Ishikawa (cell line): ENCODE results near the gene UAP1L1.

Source experiments
- CREB1 ChIP-seq: IDR thresholded peaks from 2 replicates; pipeline ENCODE4 v1.6.1; 2012; ENCODE audit warnings: low read depth
- EGR1 ChIP-seq: IDR thresholded peaks from 2 replicates; pipeline ENCODE4 v1.6.1; 2012
- EP300 ChIP-seq: IDR thresholded peaks from 2 replicates; pipeline ENCODE4 v1.6.1; 2012; ENCODE audit warnings: borderline replicate concordance
- NFIC ChIP-seq: IDR thresholded peaks from 2 replicates; pipeline ENCODE4 v1.6.1; 2012
- REST ChIP-seq: IDR thresholded peaks from 2 replicates; pipeline ENCODE4 v1.6.1; 2012; ENCODE audit warnings: low read depth, mild to moderate bottlenecking
- TAF1 ChIP-seq: IDR thresholded peaks from 2 replicates; pipeline ENCODE4 v1.6.1; 2012; ENCODE audit warnings: low read depth, mild to moderate bottlenecking
- TCF12 ChIP-seq: IDR thresholded peaks from 2 replicates; pipeline ENCODE4 v1.6.1; 2012; ENCODE audit warnings: low read depth
- YY1 ChIP-seq: IDR thresholded peaks from 2 replicates; pipeline ENCODE4 v1.6.1; 2012; ENCODE audit warnings: low read depth
- ZBTB7A ChIP-seq: IDR thresholded peaks from 2 replicates; pipeline ENCODE4 v1.6.1; 2012; ENCODE audit warnings: low read depth
- TF ChIP-seq, protein P1 (sequence below): IDR thresholded peaks from 2 replicates; pipeline ENCODE4 v1.6.1; 2012
- TF ChIP-seq, protein P2 (sequence below): IDR thresholded peaks from 2 replicates; pipeline ENCODE4 v1.6.1; 2012

DNA sequence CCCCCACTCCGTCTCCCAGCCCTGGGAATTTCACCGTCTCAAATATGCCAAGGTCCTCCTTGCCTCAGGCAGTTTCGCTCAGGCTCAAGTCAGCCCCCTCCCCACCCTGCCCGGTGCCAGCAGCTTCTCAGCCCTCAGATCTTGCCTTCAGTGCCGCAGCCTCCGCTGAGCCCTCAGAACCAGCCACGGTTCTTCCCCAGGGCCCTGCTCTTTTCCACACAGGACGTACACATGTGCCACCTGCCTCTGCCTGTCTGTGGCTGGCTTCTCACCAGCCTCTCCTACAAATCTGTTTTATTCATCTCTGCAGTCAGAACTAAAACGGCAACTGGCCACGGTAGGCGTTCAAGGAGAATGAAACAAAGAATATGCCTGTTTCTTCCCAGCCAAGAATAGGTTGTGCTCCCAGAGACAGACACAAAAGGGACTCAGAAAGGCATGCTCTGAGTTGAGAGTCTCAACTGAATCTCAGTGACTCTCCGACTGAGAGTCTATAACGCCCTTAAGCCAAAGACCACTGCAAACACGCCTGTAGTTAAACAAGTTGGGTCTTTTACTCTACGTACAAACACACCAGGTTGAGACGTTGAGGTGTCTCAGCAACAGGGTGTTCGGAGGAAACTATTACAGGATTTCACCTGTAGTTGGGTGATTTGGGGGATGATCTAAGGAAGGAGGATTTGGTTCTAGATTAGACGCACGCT is 51.0 kb downstream of the UAP1L1 start:
- TF ChIP-seq REST (no peak), EP300 (no peak), YY1 (no peak), NFIC (no peak), TCF12 (no peak), CREB1 (no peak), ZBTB7A (no peak), TAF1 (no peak), EGR1 (no peak)
- TF ChIP-seq, protein P1, sequence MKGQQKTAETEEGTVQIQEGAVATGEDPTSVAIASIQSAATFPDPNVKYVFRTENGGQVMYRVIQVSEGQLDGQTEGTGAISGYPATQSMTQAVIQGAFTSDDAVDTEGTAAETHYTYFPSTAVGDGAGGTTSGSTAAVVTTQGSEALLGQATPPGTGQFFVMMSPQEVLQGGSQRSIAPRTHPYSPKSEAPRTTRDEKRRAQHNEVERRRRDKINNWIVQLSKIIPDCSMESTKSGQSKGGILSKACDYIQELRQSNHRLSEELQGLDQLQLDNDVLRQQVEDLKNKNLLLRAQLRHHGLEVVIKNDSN, result no peak
- TF ChIP-seq, protein P2, sequence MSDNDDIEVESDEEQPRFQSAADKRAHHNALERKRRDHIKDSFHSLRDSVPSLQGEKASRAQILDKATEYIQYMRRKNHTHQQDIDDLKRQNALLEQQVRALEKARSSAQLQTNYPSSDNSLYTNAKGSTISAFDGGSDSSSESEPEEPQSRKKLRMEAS, result no peak
